K562 (cell line): ENCODE measurements around the gene FOXJ3. TPM values are rescaled to one million over a fixed set of nuclear protein-coding genes. Genes with fewer than 3 reads are reported as not detected.

Experiments used
- FOXA3 ChIP-seq, 2 experiments: fragments of 450-650 bp in 1 of 2; sonication (generic) in 1 of 2; formaldehyde crosslinking; IDR thresholded peaks in 1 of 2; conservative IDR thresholded peaks in 1 of 2; 2 replicates each; pipeline versions ENCODE4 v1.4.0 to v1.8.0; 2020 to 2022; ENCODE audit warnings: mild to moderate bottlenecking in 2 of 2, missing genetic modification reagents in 1 of 2
- XRCC5 ChIP-seq: fragments of 200-400 bp; formaldehyde crosslinking; IDR thresholded peaks from 2 replicates; pipeline ENCODE4 v1.6.1; 2017; ENCODE audit warnings: low read depth, mild to moderate bottlenecking, low read length
- ZNF184 ChIP-seq: sonication (generic); formaldehyde crosslinking; IDR thresholded peaks from 2 replicates; pipeline ENCODE4 v1.5.0; 2020; ENCODE audit warnings: missing genetic modification reagents
- ZNF23 ChIP-seq: fragments of 250-450 bp; sonication (Bioruptor Pico); IDR thresholded peaks from 2 replicates; pipeline ENCODE4 v1.4.0; 2020; ENCODE audit warnings: mild to moderate bottlenecking
- ZNF57 ChIP-seq: fragments of 450-650 bp; formaldehyde crosslinking; IDR thresholded peaks from 2 replicates; pipeline ENCODE4 v1.4.0; 2020; ENCODE audit warnings: mild to moderate bottlenecking, moderate library complexity
- polyA plus RNA-seq, 8 experiments: library from polyadenylated mRNA; depleted of rRNA in 4 of 8; stranded (reverse) in 5 of 8; unstranded in 3 of 8; fragments of >200 nt; fragmentation: Nextera tagmentation in 2 of 8; fragmentation: Illumina TruSeq in 1 of 8; extraction: Ambion mirVana in 2 of 8; extraction: Trizol in 1 of 8; gene quantifications; 2 replicates each; pipeline versions ENCODE4 v1.2.1 to v1.2.3, GENCODE V29; 2011 to 2014; ENCODE audit warnings: inconsistent platforms in 1 of 8, missing spikeins in 1 of 8
- total RNA-seq, 7 experiments: library from RNA; depleted of rRNA in 6 of 7; stranded (reverse); fragments of >200 nt in 6 of 7; fragmentation: Illumina TruSeq in 2 of 7; extraction: Trizol in 2 of 7; gene quantifications; 2 replicates each; pipeline versions ENCODE4 v1.2.1 to v1.2.3, GENCODE V29; 2011 to 2021; ENCODE audit warnings: low replicate concordance in 1 of 7
- TF ChIP-seq, protein P1 (sequence below): fragments of 450-650 bp; formaldehyde crosslinking; IDR thresholded peaks from 2 replicates; pipeline ENCODE4 v1.4.0; 2020; ENCODE audit warnings: mild to moderate bottlenecking, moderate library complexity
- TF ChIP-seq, protein P2 (sequence below): fragments of 450-650 bp; IDR thresholded peaks from 2 replicates; pipeline ENCODE4 v1.6.1; 2017; ENCODE audit warnings: antibody characterized with exemption, mild to moderate bottlenecking

The FOXJ3 gene
- total and polyA plus RNA-seq, 9 of the 15 experiments (the other 6 are each of a cell fraction or from before 2014, with no cell fraction given), result 8.7 to 35.3 (median 23.4) TPM

- TF ChIP-seq FOXA3 (CRISPR knock-in tag; conservative IDR thresholded peaks at IDR 0.05 in 1 of 2, IDR thresholded peaks at IDR 0.05 in 1 of 2) (no peak), ZNF23 (CRISPR knock-in tag) (no peak), ZNF57 (CRISPR knock-in tag) (no peak), ZNF184 (CRISPR knock-in tag) (no peak), XRCC5 (no peak)
- TF ChIP-seq, protein P1, sequence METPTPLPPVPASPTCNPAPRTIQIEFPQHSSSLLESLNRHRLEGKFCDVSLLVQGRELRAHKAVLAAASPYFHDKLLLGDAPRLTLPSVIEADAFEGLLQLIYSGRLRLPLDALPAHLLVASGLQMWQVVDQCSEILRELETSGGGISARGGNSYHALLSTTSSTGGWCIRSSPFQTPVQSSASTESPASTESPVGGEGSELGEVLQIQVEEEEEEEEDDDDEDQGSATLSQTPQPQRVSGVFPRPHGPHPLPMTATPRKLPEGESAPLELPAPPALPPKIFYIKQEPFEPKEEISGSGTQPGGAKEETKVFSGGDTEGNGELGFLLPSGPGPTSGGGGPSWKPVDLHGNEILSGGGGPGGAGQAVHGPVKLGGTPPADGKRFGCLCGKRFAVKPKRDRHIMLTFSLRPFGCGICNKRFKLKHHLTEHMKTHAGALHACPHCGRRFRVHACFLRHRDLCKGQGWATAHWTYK (CRISPR knock-in tag), result no peak
- TF ChIP-seq, protein P2, sequence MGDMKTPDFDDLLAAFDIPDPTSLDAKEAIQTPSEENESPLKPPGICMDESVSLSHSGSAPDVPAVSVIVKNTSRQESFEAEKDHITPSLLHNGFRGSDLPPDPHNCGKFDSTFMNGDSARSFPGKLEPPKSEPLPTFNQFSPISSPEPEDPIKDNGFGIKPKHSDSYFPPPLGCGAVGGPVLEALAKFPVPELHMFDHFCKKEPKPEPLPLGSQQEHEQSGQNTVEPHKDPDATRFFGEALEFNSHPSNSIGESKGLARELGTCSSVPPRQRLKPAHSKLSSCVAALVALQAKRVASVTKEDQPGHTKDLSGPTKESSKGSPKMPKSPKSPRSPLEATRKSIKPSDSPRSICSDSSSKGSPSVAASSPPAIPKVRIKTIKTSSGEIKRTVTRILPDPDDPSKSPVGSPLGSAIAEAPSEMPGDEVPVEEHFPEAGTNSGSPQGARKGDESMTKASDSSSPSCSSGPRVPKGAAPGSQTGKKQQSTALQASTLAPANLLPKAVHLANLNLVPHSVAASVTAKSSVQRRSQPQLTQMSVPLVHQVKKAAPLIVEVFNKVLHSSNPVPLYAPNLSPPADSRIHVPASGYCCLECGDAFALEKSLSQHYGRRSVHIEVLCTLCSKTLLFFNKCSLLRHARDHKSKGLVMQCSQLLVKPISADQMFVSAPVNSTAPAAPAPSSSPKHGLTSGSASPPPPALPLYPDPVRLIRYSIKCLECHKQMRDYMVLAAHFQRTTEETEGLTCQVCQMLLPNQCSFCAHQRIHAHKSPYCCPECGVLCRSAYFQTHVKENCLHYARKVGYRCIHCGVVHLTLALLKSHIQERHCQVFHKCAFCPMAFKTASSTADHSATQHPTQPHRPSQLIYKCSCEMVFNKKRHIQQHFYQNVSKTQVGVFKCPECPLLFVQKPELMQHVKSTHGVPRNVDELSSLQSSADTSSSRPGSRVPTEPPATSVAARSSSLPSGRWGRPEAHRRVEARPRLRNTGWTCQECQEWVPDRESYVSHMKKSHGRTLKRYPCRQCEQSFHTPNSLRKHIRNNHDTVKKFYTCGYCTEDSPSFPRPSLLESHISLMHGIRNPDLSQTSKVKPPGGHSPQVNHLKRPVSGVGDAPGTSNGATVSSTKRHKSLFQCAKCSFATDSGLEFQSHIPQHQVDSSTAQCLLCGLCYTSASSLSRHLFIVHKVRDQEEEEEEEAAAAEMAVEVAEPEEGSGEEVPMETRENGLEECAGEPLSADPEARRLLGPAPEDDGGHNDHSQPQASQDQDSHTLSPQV, result no peak
These were observed 1.9 kb upstream of the FOXJ3 start (continued) for GRCh38 chr1:42336978-42337377.
